PC-9 (cell line): ENCODE data around the gene DPYSL4. TPM values are rescaled to one million over a fixed set of nuclear protein-coding genes. Genes with fewer than 3 reads are reported as not detected.

Experiments used
- BruUV-seq: library from RNA; stranded (reverse); fragments of 400-500 nt; replicated peaks from 2 replicates; lab custom pipeline; 2021; lab: Mats Ljungman, UMichigan
- CTCF ChIA-PET: fragments of 300-600 bp; sonication (Branson Sonifier 250); formaldehyde crosslinking; loops from one replicate; lab custom pipeline; 2022; ENCODE audit warnings: antibody characterized with exemption; lab: Charles Lee
- POLR2A ChIA-PET: fragments of 300-600 bp; sonication (Branson Sonifier 250); formaldehyde crosslinking; loops from one replicate; lab custom pipeline; 2022; ENCODE audit warnings: antibody characterized with exemption; ENCODE audit not compliant: unreplicated experiment; lab: Charles Lee
- DNase-seq, 2 experiments: peaks; one replicate each; pipeline versions ENCODE4 v3.0.0 to v3.0.0-alpha.2; 2015 to 2022; ENCODE audit warnings: mixed read lengths in 1 of 2
- H2AFZ ChIP-seq: fragments of 200-600 bp; sonication (generic); 2 replicates; pipeline ENCODE4 v1.8.1; 2017; ENCODE audit warnings: antibody characterized with exemption
- H3F3A ChIP-seq: fragments of 200-600 bp; sonication (generic); 2 replicates; pipeline ENCODE4 v1.8.1; 2017; ENCODE audit warnings: antibody characterized with exemption, mild to moderate bottlenecking, low read depth; ENCODE audit not compliant: insufficient read depth
- H3K27ac ChIP-seq: fragments of 200-600 bp; sonication (generic); 2 replicates; pipeline ENCODE4 v1.6.1; 2016; ENCODE audit warnings: mixed run types
- H3K27me3 ChIP-seq: fragments of 200-600 bp; sonication (generic); 2 replicates; pipeline ENCODE4 v1.6.1; 2016; ENCODE audit warnings: low read depth, mixed run types; ENCODE audit not compliant: insufficient read depth
- H3K36me3 ChIP-seq: fragments of 200-600 bp; sonication (generic); 2 replicates; pipeline ENCODE4 v1.6.1; 2016; ENCODE audit warnings: low read depth, mixed run types
- H3K4me1 ChIP-seq: fragments of 200-600 bp; sonication (generic); replicated peaks from 2 replicates; pipeline ENCODE4 v1.6.1; 2016; ENCODE audit warnings: mixed run types; ENCODE audit not compliant: insufficient read depth
- H3K4me2 ChIP-seq: fragments of 200-600 bp; sonication (generic); 2 replicates; pipeline ENCODE4 v1.6.1; 2017; ENCODE audit warnings: mixed run types
- H3K4me3 ChIP-seq: fragments of 200-600 bp; sonication (generic); 2 replicates; pipeline ENCODE4 v1.6.1; 2016; ENCODE audit warnings: mixed run types
- H3K79me2 ChIP-seq: fragments of 200-600 bp; sonication (generic); 2 replicates; pipeline ENCODE4 v1.6.1; 2017; ENCODE audit warnings: low read depth, mixed run types
- H3K9me2 ChIP-seq: fragments of 200-600 bp; sonication (generic); 2 replicates; pipeline ENCODE4 v1.8.1; 2017; ENCODE audit warnings: mild to moderate bottlenecking; ENCODE audit not compliant: insufficient read depth
- H3K9me3 ChIP-seq: fragments of 200-600 bp; sonication (generic); 2 replicates; pipeline ENCODE4 v1.8.1; 2016; ENCODE audit warnings: low read depth; ENCODE audit not compliant: insufficient read depth
- H4K20me1 ChIP-seq: fragments of 200-600 bp; sonication (generic); 2 replicates; pipeline ENCODE4 v1.8.1; 2017; ENCODE audit not compliant: insufficient read depth
- CTCF ChIP-seq: fragments of 200-600 bp; sonication (generic); conservative IDR thresholded peaks from 2 replicates; pipeline ENCODE4 v1.6.1; 2017; ENCODE audit warnings: mixed run types, antibody characterized with exemption, mild to moderate bottlenecking, moderate library complexity
- EZH2 ChIP-seq: fragments of 200-600 bp; sonication (generic); IDR thresholded peaks from 2 replicates; pipeline ENCODE4 v1.8.0; 2017; ENCODE audit warnings: antibody characterized with exemption, low read depth
- intact Hi-C: fragments of 100-400 bp; cut with micrococcal nuclease; formaldehyde crosslinking; loops from one replicate; pipeline ENCODE4 v1.10.0; 2022; ENCODE audit not compliant: unreplicated experiment
- total RNA-seq: library from RNA; stranded (reverse); gene quantifications from 2 replicates; pipeline ENCODE4 v1.2.3, GENCODE V29; 2021

Gene DPYSL4
- total RNA-seq, 1 experiment from 2014 or later = 4.8 TPM

- Histone ChIP-seq H3K79me2 (no peaks in the 10 kb centered on the region), H2AFZ (no peak overlapping the region), H3F3A (no peaks in the 10 kb centered on the region), H3K4me3 (no peak overlapping the region), H3K4me2 (no peak overlapping the region), H3K9me3 (no peaks in the 10 kb centered on the region), H3K36me3 (no peaks in the 10 kb centered on the region), H3K9me2 (no peaks in the 10 kb centered on the region), H3K27ac (no peak overlapping the region), H4K20me1 (no peaks in the 10 kb centered on the region), H3K27me3 (no peaks in the 10 kb centered on the region), H3K4me1 (no peaks in the 10 kb centered on the region)
- no peak for DNase-seq
- ChIA-PET POLR2A (no interaction called here), CTCF (no interaction called here)
- intact Hi-C loops = no loop called here
- TF ChIP-seq CTCF (no peak), EZH2 (no peak)
- no TSS peak for BruUV-seq
Measured at GRCh38 chr10:132232981-132233380, 46.2 kb downstream of the DPYSL4 start.

- Histone ChIP-seq H3K9me3 (no peaks in the 10 kb centered on the region), H3K36me3 (no peaks in the 10 kb centered on the region), H3F3A (no peaks in the 10 kb centered on the region), H3K27me3 (no peaks in the 10 kb centered on the region), H3K9me2 (no peaks in the 10 kb centered on the region), H4K20me1 (no peaks in the 10 kb centered on the region), H3K4me3 (no peak overlapping the region), H3K4me2 (no peak overlapping the region), H3K27ac (no peak overlapping the region), H2AFZ (no peak overlapping the region), H3K79me2 (no peaks in the 10 kb centered on the region), H3K4me1 (no peaks in the 10 kb centered on the region)
- BruUV-seq = no TSS peak
- POLR2A ChIA-PET = no interaction called here
- intact Hi-C loops = no loop called here
- no peak for DNase-seq
- CTCF ChIA-PET = no interaction called here
- TF ChIP-seq CTCF (no peak), EZH2 (no peak)
Measured at GRCh38 chr10:132233501-132234085, 46.8 kb downstream of the DPYSL4 start.

- no peak overlapping the region for H3K4me2 ChIP-seq
- H3K27ac ChIP-seq = no peak overlapping the region
- H3K4me1 ChIP-seq = no peaks in the 10 kb centered on the region
- TF ChIP-seq EZH2 (no peak), CTCF (no peak)
- CTCF ChIA-PET = no interaction called here
- H3K36me3 ChIP-seq = no peaks in the 10 kb centered on the region
- H3K79me2 ChIP-seq = no peaks in the 10 kb centered on the region
- no peaks in the 10 kb centered on the region for H3K9me2 ChIP-seq
- no peak for DNase-seq
- intact Hi-C loops = no loop called here
- POLR2A ChIA-PET = no interaction called here
- no peaks in the 10 kb centered on the region for H3K27me3 ChIP-seq
- H4K20me1 ChIP-seq = no peaks in the 10 kb centered on the region
- BruUV-seq = no TSS peak
- no peaks in the 10 kb centered on the region for H3K9me3 ChIP-seq
- no peak overlapping the region for H3K4me3 ChIP-seq
- no peaks in the 10 kb centered on the region for H3F3A ChIP-seq
- H2AFZ ChIP-seq = no peak overlapping the region
Measured at GRCh38 chr10:132234860-132235259, 48.1 kb downstream of the DPYSL4 start.
